Keratinocyte (primary cell): ENCODE measurements around the gene PCDHA9. TPM values are rescaled to one million over a fixed set of nuclear protein-coding genes. Genes with fewer than 3 reads are reported as not detected.

Experiments used
- DNase-seq: peaks from one replicate; pipeline ENCODE4 v3.0.0-alpha.2; 2011; ENCODE audit warnings: low read depth, missing footprints, low spot score
- FAIRE-seq: peaks from 2 replicates; lab custom pipeline; 2011; peaks lifted over from hg19 to GRCh38; lab: Jason Lieb, UNC
- H2AFZ ChIP-seq: 2 replicates; pipeline ENCODE4 v1.6.0; 2012; ENCODE audit warnings: low read length, control low read depth, inconsistent platforms; ENCODE audit not compliant: control insufficient read depth
- H3K27ac ChIP-seq: 2 replicates; pipeline ENCODE4 v1.5.1; 2011; ENCODE audit warnings: low read length; ENCODE audit not compliant: control insufficient read depth, insufficient read depth
- H3K27me3 ChIP-seq: 3 replicates; pipeline ENCODE4 v1.6.0; 2011; ENCODE audit warnings: low read length; ENCODE audit not compliant: control insufficient read depth, insufficient read depth; ENCODE audit errors: extremely low read depth
- H3K36me3 ChIP-seq, 2 experiments: 2 replicates in 1 of 2; 3 replicates in 1 of 2; pipeline ENCODE4 v1.5.1; 2011; ENCODE audit warnings: low read length in 2 of 2, mild to moderate bottlenecking in 1 of 2; ENCODE audit not compliant: control insufficient read depth in 2 of 2, insufficient read depth in 2 of 2; ENCODE audit errors: extremely low read depth in 1 of 2
- H3K4me1 ChIP-seq: 3 replicates; pipeline ENCODE4 v1.5.1; 2011; ENCODE audit warnings: low read length; ENCODE audit not compliant: control insufficient read depth, insufficient read depth; ENCODE audit errors: extremely low read depth
- H3K4me2 ChIP-seq: 3 replicates; pipeline ENCODE4 v1.6.0; 2011; ENCODE audit warnings: low read depth, low read length; ENCODE audit not compliant: control insufficient read depth, insufficient read depth; ENCODE audit errors: extremely low read depth
- H3K4me3 ChIP-seq, 3 experiments: fragments of 200-600 bp in 1 of 3; sonication (generic) in 1 of 3; 2 replicates in 2 of 3; 3 replicates in 1 of 3; pipeline ENCODE4 v1.5.1; 2011 to 2016; ENCODE audit warnings: low read length in 3 of 3, mild to moderate bottlenecking in 3 of 3, control low read depth in 2 of 3, inconsistent platforms in 1 of 3, low read depth in 1 of 3, mixed read lengths in 1 of 3, mixed run types in 1 of 3, moderate library complexity in 1 of 3; ENCODE audit not compliant: control insufficient read depth in 2 of 3, insufficient read depth in 2 of 3; ENCODE audit errors: extremely low read depth in 1 of 3
- H3K79me2 ChIP-seq: 2 replicates; pipeline ENCODE4 v1.6.0; 2012; ENCODE audit warnings: low read length; ENCODE audit not compliant: control insufficient read depth, insufficient read depth
- H3K9ac ChIP-seq: 3 replicates; pipeline ENCODE4 v1.6.0; 2011; ENCODE audit warnings: low read length; ENCODE audit not compliant: control insufficient read depth, insufficient read depth; ENCODE audit errors: extremely low read depth
- H3K9me1 ChIP-seq: 3 replicates; pipeline ENCODE4 v1.6.0; 2011; ENCODE audit warnings: low read length; ENCODE audit not compliant: control insufficient read depth, insufficient read depth; ENCODE audit errors: extremely low read depth
- H3K9me3 ChIP-seq: 2 replicates; pipeline ENCODE4 v1.5.1; 2012; ENCODE audit warnings: low read depth, low read length; ENCODE audit not compliant: control insufficient read depth
- H4K20me1 ChIP-seq: 3 replicates; pipeline ENCODE4 v1.6.0; 2011; ENCODE audit warnings: low read length; ENCODE audit not compliant: control insufficient read depth, insufficient read depth; ENCODE audit errors: extremely low read depth
- CTCF ChIP-seq, 3 experiments: IDR thresholded peaks in 1 of 3; conservative IDR thresholded peaks in 1 of 3; optimal IDR thresholded peaks in 1 of 3; 2 replicates in 2 of 3; 3 replicates in 1 of 3; pipeline versions ENCODE3 to v1.5.1; 2011; ENCODE audit warnings: low read length in 3 of 3, mild to moderate bottlenecking in 3 of 3, moderate library complexity in 2 of 3, control low read depth in 1 of 3, inconsistent platforms in 1 of 3; ENCODE audit not compliant: insufficient read depth in 2 of 3; ENCODE audit errors: extremely low read depth in 1 of 3
- EZH2 ChIP-seq: IDR thresholded peaks from one replicate; pipeline ENCODE4 v1.6.1; 2012; ENCODE audit warnings: inconsistent platforms, mild to moderate bottlenecking, low read length, moderate library complexity
- dilution Hi-C: fragments of 300-500 bp; cut with MboI; formaldehyde crosslinking; loops from one replicate; pipeline ENCODE4 v1.7.0; 2020; ENCODE audit warnings: low sequenced_read_pairs; ENCODE audit not compliant: extremely low pct_ligation_motif_present
- polyA plus RNA-seq, 5 experiments: library from polyadenylated mRNA; depleted of rRNA in 3 of 5; stranded (reverse) in 3 of 5; stranded (forward) in 1 of 5; unstranded in 1 of 5; fragments of >200 nt; gene quantifications; 1 replicate in 1 of 5; 2 replicates in 3 of 5; 3 replicates in 1 of 5; pipeline versions ENCODE4 v1.2.1 to v1.2.3, GENCODE V29; 2011 to 2012; ENCODE audit warnings: missing spikeins in 2 of 5, low read depth in 1 of 5, low replicate concordance in 1 of 5

PCDHA9 gene
- polyA plus RNA-seq, 1 donor (not counting 4 experiments of a cell fraction or from before 2014, with no cell fraction given): 0.01 TPM

- DNase-seq: no peak
- Histone ChIP-seq H3K9me3 (peaks cover 17% of the 10 kb centered on the region), H3K27ac (no peak overlapping the region), H2AFZ (no peak overlapping the region), H3K79me2 (no peaks in the 10 kb centered on the region), H3K27me3 (no peaks in the 10 kb centered on the region), H4K20me1 (no peaks in the 10 kb centered on the region), H3K9ac (no peak overlapping the region), H3K36me3 (no peaks in the 10 kb centered on the region), H3K9me1 (no peaks in the 10 kb centered on the region), H3K4me3 (no peak overlapping the region), H3K4me2 (no peak overlapping the region), H3K4me1 (no peaks in the 10 kb centered on the region)
- FAIRE-seq: no peak
- dilution Hi-C loops: no loop called here
- TF ChIP-seq CTCF (optimal IDR thresholded peaks at IDR 0.05 in 1 of 3, IDR thresholded peaks at IDR 0.05 in 1 of 3, conservative IDR thresholded peaks at IDR 0.05 in 1 of 3; ENCODE audit: extremely low read depth in 1 of 3, insufficient read depth in 2 of 3, low read length in 3 of 3): no peak
- TF ChIP-seq EZH2: no peak
These were observed 9.7 kb downstream of the PCDHA9 start for GRCh38 chr5:140857987-140858240.

- no peaks in the 10 kb centered on the region for H3K27me3 ChIP-seq
- H3K4me3 ChIP-seq: no peak overlapping the region
- DNase-seq (no peak), FAIRE-seq (no peak)
- TF ChIP-seq EZH2 (no peak), CTCF (optimal IDR thresholded peaks at IDR 0.05 in 1 of 3, IDR thresholded peaks at IDR 0.05 in 1 of 3, conservative IDR thresholded peaks at IDR 0.05 in 1 of 3; ENCODE audit: extremely low read depth in 1 of 3, insufficient read depth in 2 of 3, low read length in 3 of 3) (no peak)
- H3K9me1 ChIP-seq: no peaks in the 10 kb centered on the region
- no peaks in the 10 kb centered on the region for H4K20me1 ChIP-seq
- H2AFZ ChIP-seq: no peak overlapping the region
- no peak overlapping the region for H3K27ac ChIP-seq
- no peaks in the 10 kb centered on the region for H3K4me1 ChIP-seq
- peaks cover 12% of the 10 kb centered on the region for H3K9me3 ChIP-seq
- H3K4me2 ChIP-seq: no peak overlapping the region
- H3K36me3 ChIP-seq: no peaks in the 10 kb centered on the region
- no peak overlapping the region for H3K9ac ChIP-seq
- dilution Hi-C loops: no loop called here
- no peaks in the 10 kb centered on the region for H3K79me2 ChIP-seq
These were observed 14.5 kb downstream of the PCDHA9 start for GRCh38 chr5:140862441-140863295.
